ENCODE results near the gene USHBP1. TPM values are rescaled to one million over a fixed set of nuclear protein-coding genes. Genes with fewer than 3 reads are reported as not detected.
A peak's percentile ranks its signal among the peaks of the same experiment; 100 is the strongest.

USHBP1 gene, protein sequence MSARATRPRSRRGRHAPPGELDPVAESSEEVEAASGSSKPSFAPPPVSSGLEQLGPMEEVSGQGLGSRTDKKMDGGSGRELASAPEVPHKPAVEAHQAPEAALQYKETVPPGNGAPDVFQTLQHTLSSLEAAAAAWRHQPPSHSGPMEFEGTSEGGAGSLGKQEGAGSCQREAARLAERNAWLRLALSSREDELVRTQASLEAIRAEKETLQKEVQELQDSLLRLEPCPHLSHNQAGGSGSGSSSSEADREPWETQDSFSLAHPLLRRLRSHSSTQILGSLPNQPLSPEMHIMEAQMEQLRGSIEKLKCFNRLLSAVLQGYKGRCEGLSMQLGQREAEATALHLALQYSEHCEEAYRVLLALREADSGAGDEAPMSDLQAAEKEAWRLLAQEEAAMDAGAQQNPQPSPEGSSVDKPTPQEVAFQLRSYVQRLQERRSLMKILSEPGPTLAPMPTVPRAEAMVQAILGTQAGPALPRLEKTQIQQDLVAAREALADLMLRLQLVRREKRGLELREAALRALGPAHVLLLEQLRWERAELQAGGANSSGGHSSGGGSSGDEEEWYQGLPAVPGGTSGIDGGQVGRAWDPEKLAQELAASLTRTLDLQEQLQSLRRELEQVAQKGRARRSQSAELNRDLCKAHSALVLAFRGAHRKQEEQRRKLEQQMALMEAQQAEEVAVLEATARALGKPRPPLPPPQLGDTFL
- 9.3 TPM for total RNA-seq
- long read RNA-seq, transcript USHBP1-201 (13 exons, 3,335 nt) = major isoform, 5 of 19 reads
- long read RNA-seq, partial matches to known transcripts = 8 of 19 reads
- long read RNA-seq, other reads (novel, unspliced or antisense) = 5 of 19 reads

DNA sequence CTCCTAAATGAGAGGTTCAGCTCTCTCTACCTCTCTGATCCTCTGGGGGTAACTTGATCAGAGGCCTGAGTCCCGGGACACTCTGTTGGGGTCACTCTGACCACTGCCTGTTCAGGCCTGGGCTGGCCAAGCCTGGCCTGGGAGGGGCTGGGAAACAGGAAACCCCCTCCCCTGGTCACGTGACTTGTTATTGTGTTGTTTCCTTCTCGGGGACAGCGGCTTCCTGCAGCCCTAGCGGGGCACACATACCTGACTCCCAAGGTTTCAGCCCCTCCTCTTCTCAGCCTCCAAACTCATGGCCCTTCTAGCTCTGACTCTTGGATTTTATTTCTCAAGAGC is at the start of gene USHBP1:
TSS of gene USHBP1 (minus strand) at position 105 of the 339 bp plus-strand sequence. CDS start 446 bp downstream, outside the sequence.
- ATAC-seq (peak; percentile 3), DNase-seq (peak; percentile 53)
- intact Hi-C loops (cut with micrococcal nuclease) = no loop called here

DNA sequence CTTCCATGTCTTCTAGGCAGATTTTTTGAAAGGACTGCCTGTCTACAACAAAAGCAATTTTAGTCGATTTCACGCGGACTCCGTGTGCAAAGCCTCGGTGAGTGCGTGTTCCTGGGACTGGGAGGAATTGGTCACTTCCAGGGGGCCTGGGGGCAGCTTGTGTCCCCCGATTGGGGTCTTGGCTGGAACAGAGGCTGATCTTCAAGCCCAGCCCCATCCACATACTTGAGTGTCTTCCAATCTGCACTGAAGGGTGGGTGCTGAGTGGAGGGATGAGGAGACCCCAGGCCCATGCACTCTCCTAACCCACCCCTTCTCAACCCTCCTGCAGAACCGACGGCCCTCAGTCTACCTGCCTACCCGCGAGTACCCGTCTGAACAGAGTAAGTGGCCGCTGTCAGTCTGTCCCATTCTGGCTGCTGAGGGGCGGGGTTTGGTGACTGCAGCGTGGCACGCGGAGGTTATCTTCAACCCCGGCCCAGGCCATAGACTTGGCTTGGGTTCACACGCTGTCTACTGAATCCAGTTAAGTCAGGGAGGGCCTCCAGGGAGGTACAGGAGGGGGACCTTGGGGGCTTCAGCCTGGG is 49.6 kb upstream of the USHBP1 start:
- DNase-seq = no peak

DNA sequence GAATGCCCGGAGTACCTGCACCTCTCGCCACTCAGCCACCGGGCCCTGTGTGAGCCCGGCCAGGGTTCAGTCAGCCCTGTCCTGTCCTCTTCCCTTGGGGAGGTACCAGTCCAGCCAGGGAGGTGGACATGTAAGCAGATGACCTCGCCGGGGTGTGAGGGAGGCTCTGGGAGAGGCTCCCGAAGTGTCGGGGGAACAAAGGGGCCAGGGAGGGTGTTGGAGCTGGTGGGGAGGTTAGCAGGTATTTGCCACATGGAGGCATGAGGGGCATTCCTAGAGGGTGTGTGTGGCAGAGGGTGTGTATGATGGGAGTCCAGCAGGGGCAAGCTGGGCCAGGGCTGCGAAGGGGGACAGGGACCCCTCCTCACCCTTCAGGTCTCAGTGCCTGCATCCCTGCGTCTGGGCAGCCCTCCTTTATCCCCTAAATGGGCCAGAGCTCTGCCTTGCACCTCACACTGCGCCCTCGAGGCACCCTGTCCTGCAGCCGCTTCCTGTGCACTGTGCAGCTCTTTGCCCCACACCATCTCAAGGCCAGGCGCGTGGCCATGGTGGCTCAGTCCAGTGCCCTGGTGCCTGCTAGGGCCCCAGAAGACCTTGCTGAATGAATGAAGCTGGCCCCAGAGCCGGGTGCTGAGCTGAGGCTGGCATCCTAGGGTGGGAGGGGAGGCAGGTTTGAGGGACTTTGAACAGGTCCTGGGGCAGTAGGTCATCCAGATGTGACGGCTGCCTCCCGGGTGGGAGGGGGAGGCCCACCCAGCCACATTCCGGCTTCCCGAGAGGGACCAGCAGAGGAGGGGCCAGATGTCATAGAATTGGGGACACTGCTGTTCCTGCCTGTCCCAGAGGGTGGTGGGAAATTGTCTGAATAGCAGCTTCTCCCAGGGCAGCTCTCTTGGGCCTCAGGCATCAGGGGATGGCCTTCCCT is 47.9 kb upstream of the USHBP1 start:
- DNase-seq = no peak

More for the DNA sequence above, 49.6 kb upstream of the USHBP1 start:
- intact Hi-C loops (cut with micrococcal nuclease) = no loop called here
- ATAC-seq = no peak

DNA sequence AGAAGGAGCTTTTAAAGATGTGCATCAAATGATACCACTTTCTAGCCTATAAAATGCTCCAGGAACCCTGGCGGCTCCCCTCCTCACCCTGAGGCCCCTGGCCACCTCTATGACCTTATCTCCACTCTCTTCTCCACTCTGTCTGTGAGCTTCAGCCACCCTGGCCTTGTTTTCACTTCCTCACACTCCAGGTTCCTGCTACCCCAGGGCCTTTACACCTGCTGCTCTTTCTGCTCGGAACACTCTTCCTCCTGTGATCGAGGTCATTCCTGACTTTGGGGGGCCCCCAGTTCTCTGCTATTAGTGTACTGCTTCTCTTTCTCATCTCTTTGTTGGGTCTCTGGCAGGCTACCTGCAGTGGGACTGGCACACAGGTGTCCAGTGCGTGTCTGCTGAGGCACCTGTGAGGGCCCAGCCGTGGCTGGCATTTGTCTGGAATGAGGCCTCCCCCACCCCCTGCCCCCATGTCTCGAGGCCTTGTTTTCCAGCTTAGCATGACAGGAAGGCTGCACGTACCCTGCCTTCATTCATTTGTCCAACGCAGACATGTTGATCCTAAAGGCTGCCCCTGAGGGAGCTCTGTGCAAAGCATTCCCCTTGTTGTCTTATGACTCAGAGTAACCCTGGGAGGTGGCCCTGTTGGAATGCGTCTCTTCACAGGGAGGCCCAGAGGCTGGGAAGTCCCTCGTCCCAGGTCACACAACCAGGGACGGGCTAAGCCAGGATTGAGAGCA is 47.1 kb upstream of the USHBP1 start:
- ATAC-seq = no peak

More for the DNA sequence above, 47.9 kb upstream of the USHBP1 start:
- intact Hi-C loops (cut with micrococcal nuclease) = no loop called here
- no peak for ATAC-seq

DNA sequence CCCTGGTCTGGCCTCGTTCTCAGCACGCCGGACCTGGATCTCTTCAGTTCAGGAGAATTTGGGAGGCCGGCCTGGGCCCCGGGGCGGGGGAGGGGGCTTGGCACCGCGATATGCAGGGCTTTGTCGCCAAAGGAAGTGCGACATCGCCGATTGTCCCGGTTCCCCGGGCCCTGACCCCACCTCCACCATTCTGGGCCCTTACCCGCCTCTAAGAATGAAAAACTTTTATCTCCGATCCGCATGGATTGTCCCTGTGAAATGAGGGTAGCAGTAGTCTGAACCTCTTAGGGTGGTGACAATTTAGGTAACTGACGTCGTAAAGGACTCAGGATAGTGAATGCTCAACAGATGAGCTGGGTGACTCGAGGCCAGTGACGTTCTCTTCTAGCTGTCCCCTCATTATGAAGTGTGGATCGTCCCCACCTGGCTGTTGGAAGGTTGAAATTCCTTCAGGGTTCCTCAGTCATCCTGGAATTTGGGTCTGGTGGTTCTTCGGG is 45.5 kb upstream of the USHBP1 start:
- DNase-seq = no peak
- intact Hi-C loops (cut with micrococcal nuclease) = no loop called here
- ATAC-seq = no peak

More for the DNA sequence above, 47.1 kb upstream of the USHBP1 start:
- DNase-seq = no peak
- intact Hi-C loops (cut with micrococcal nuclease) = no loop called here

DNA sequence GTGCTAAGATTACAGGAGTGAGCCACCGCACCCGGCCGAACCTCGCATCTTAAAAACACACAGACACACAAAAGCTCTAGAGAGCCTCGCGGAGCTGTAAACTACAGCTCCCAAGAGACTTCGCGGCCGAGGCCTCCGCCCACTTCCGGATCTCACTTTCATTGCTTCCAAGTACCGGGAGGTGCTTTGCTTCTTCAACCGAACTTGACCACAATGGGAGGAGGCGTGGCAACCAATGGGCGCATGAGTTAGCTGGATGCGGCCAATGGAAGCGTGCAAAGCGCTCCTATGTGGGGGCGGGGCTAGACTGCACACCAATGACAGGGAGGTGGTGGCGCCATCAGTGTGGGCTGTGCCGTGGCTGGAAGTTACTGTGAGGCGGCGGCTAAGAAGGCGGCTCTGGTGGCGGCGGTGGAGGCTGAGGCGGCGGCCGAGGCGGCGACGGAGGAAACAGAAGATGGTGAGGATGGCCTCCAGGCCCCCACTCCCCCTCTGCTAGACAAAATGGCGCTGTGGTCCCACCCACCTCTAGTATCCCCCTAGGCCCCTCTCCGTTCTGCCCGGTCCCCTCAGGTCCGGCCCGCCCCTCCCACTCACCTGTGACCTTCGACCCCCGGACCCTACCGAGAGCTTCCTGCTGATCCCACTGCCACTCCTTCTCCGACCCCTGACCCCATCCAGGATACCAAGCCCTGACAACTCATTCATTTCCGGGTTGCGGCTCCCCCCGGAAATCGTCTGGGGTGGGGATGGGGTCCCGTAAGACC is 44.8 kb upstream of the USHBP1 start, which contains the start of gene DDA1:
TSS of gene DDA1 (plus strand) at position 366 of the 767 bp plus-strand sequence. CDS start at position 458, 92 bp downstream.
- peak; percentile 83 for ATAC-seq
- intact Hi-C loops (cut with micrococcal nuclease) = no loop called here

DNA sequence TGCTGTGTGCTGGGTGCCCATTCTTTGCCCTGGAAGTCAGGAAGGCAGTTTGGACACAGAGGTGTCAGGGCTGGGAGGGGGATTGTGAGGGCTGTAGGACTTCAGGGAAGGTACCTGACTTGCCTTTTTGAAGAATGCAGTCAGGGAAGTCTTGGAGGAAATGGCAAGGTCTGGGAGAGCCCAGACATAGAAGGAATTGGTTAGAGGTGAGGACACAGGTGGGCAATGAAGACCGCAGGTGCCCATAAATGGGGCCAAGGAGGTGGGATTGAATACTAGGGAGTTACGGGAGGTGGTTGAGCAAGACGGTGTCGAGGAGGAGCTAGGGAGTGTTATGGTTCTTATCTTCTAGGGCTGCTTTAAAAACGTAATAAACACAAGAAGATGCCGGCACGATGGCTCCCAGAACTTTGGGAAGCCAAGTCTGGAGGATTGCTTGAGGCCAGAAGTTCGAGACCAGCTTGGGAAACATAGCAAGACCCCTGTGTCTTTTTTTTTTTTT is 43.4 kb upstream of the USHBP1 start:
- intact Hi-C loops (cut with micrococcal nuclease) = no loop called here
- DNase-seq (no peak), ATAC-seq (no peak)

More for the DNA sequence above, 44.8 kb upstream of the USHBP1 start, which contains the start of gene DDA1:
- peak; percentile 99 for DNase-seq

DNA sequence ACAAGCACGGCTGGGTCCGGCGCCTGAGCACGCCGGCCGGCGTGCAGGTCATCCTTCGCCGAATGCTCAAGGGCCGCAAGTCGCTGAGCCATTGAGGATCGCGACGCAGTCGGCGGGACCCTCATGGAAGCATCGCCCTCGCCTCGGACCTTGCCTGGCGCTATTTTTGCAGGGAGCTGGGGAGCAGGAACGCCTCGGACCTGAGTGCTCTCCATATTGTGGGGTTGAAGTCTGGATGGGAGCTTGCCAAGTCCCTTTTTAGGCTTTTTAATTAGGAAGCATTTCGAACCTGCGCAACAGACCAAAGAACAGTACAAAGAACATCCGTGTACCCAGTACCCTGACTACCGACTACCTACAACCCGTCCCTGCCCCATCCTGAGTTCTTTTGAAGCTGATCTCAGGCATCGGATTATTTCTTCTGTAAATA is 41.8 kb upstream of the USHBP1 start:
- no peak for DNase-seq
- no peak for ATAC-seq
- intact Hi-C loops (cut with micrococcal nuclease) = no loop called here

DNA sequence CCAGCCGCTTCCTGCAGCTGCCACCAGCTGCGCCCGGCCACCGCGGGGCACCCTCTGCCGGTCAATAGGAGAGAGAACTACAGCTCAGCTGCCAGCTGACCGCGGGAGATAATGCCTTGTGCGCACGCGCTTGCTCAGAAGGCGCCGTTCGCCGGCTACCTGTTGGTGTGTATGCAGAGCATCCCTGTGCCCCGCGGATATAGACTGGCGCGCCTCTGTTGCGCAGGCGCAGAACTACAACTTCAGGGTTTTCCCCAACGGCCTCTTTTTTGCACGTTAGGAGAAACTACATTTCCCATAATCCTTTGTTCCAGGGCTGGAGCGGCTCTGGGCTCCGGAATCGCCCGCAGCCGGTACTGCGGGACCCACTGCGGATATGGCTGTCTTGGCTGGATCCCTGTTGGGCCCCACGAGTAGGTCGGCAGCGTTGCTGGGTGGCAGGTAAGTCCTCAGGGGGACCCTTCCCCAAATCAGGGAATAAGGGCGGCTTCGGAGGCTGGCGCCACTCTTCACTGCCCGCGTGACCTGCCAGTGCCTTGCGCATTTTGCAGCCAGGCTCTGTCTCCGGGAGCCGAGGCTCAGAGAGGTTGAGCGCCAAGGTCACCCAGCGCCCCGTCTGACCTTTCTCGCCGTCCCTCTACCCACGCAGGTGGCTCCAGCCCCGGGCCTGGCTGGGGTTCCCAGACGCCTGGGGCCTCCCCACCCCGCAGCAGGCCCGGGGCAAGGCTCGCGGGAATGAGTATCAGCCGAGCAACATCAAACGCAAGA is 41.2 kb upstream of the USHBP1 start, which contains the start of gene MRPL34:
TSS of gene MRPL34 (plus strand) at position 356 of the 768 bp plus-strand sequence. CDS start at position 377, 21 bp downstream.
- peak; percentile 71 for ATAC-seq
- peak; percentile 96 for DNase-seq
- intact Hi-C loops (cut with micrococcal nuclease) = no loop called here

DNA sequence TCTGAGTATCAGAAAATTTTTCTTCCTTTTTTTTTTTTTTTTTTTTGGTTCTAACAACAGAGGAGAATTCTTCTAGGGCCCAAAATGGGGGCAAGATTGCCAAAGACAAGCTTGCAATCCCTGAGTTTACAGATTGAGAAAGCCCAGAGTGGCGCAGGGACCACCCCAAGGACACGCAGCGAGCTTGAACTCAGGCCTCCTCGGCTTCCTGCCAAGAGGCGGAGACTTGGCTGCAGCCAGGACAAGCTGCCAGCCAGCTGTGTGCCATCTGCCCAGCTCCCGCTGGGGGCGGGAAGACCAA is 40.6 kb upstream of the USHBP1 start:
- no peak for DNase-seq
- ATAC-seq = no peak
- intact Hi-C loops (cut with micrococcal nuclease) = no loop called here

DNA sequence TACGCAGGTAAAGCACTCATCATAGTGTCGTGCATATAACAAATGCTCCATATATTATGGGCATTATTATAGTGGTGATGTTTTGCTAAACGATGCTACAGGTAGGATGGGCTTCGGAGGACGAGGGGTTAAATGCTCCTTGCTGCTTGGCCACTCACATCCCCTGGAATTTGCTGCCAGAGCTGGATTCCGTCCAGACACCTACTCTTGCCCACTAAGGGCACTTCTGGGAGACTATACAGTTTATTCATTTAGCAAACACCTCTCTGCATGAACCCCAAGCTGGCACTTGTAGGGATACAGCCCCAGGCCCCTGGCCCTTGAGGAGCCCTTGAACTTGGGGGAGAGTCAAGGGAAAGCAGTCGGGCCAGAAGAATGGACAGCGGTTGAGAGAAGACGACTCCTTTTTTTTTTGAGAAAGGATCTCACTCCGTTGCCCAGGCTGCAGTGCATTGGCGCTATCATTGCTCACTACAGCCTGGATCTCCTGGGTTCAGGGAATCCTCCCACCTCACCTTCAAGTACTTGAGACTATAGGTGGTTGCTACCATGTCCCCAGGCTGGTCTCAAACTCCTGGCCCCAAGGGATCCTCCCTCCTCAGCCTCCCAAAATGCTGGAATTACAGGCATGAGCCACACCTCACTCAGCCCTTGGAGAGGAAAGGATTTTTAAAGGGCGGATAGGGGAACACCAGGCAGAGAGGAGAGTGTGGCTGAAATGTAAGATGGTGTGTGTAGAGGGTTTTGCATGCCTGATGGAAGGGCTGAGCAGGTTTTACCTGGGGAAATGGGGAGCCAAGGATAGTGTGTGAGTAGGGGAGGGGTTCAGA is 40.1 kb upstream of the USHBP1 start:
- DNase-seq = peak; percentile 30
- ATAC-seq = no peak
- intact Hi-C loops (cut with micrococcal nuclease) = no loop called here

DNA sequence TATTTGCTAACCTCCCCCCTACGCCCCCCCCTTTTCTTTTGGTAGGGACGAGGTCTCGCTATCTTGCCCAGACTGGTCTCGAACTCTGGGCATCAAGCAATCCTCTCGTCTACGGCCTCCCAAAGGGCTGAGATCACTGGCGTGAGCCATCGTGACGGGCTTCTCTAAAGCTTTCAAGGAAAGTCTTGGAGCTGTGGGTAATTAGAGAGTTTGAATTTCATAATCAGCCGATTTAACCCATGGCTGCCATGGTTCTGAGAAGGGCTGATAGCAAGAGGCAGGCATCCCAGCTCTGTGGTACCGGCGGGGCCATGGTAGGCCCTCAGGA is 39.4 kb upstream of the USHBP1 start:
- DNase-seq (peak; percentile 21), ATAC-seq (no peak)
- intact Hi-C loops (cut with micrococcal nuclease) = no loop called here

DNA sequence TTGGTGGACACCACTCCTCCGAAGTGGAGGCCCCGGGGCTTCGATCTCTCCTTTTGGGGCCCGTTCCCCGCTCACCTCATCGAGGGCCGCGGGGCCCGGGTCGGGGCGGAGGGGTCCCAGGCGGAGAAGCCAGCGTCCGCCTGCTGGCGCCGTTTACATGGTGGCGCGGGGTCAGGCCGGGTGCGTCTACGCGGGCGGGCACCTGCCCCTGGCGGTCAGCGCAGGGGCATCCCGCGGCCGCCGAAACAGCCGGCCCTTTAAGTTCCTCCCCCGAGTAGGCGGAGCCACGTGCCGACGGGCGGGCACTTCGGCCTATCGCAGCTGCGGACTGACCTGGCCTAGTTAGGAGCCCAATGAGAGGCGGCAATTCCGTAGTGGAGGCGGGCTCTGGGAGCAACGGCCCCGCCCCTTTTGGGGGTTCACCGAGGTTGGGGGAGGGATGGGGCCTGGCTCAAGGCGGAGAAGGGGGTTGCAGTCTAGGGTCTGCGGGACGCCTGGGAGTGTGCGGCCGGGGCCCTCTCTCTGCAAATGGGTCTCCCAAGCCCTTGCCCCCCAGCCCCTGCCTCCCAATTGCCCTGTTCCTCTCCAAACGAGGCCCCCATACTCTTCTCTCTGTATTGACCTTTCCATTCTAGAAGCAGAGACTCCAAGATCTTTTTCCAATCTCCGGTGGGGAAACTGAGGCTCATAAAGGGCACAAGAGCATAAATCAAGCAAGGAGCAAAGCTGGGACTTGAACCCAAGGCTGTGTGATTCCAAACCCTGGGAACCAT is 38.8 kb upstream of the USHBP1 start, which contains the start of gene ABHD8:
TSS of gene ABHD8 (minus strand) at position 259 of the 773 bp plus-strand sequence. CDS start 1,809 bp downstream, outside the sequence.
- intact Hi-C loops (cut with micrococcal nuclease) = no loop called here

DNA sequence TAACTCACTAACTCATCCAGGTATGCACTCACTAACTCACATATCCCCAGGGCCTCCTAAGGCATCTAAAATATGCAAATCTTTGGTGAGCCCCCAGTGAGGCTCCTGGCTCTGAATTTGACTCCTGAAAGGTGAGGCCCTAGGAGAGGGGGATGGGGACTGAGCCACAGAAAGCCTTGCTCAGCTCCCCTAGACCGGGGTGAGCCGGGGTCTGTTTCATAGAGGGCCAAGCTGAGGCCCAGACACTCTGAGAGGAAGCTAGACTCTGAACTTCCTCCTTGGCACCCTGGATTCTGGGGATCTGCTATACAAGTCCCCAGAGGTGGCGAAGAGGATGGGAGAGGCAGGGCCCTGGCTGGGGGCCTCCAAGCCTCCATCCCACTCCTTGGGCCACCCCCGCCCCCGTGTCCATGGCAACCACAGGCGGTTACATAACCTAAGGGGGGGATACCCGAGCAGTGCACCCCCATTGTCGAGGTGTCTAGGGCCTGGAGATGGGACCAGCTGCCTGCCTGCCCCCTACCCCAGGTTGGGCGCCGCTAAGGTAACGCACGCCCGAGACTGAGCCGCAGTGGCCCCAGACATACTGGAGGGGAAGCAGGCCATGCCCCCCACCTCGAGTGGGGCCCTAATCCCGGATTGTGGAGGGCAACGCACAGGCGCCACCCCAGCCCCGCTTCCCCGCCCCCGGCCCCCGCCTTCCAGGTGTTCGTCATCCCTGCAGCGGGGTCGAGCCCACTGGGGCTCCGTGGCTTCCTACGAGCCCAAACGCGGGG is 38.0 kb upstream of the USHBP1 start:
- intact Hi-C loops (cut with micrococcal nuclease) = no loop called here
- peak; percentile 50 for DNase-seq
- ATAC-seq = no peak

More for the DNA sequence above, 38.8 kb upstream of the USHBP1 start, which contains the start of gene ABHD8:
- DNase-seq (peak; percentile 97), ATAC-seq (peak; percentile 78)
